Tibial nerve (tissue), 4 donors: ENCODE data around the gene CNTF.

Source experiments
- CTCF ChIP-seq, 5 experiments: fragments of 200-600 bp in 3 of 5; fragments of 450-650 bp in 2 of 5; sonication (generic) in 3 of 5; IDR thresholded peaks; one replicate each; pipeline ENCODE4 v1.5.1; 2016 to 2019; ENCODE audit warnings: antibody characterized with exemption in 5 of 5, mild to moderate bottlenecking in 3 of 5, moderate library complexity in 2 of 5
- EP300 ChIP-seq, 2 donors: sonication (generic); formaldehyde crosslinking; IDR thresholded peaks; one replicate each; pipeline ENCODE4 v1.6.1; 2017; ENCODE audit warnings: antibody characterized with exemption in 2 of 2, mild to moderate bottlenecking in 1 of 2

- TF ChIP-seq CTCF (IDR thresholded peaks at IDR 0.05) (no peak), EP300 (IDR thresholded peaks at IDR 0.05) (no peak)
Observed at GRCh38 chr11:58647141-58647699, 24.8 kb downstream of the CNTF start.
